ENCODE data around the gene TAS2R38. TPM values are rescaled to one million over a fixed set of nuclear protein-coding genes. Genes with fewer than 3 reads are reported as not detected.

TAS2R38 gene
- total RNA-seq, 1 experiment from 2014 or later, result not detected

- Mint-ChIP-seq H3K36me3 (ENCODE audit: insufficient read depth, unreplicated experiment) (no peaks in the 10 kb centered on the region), H3K4me1 (ENCODE audit: insufficient read depth, unreplicated experiment) (no peaks in the 10 kb centered on the region), H3K27ac (ENCODE audit: low read depth, unreplicated experiment) (peak overlapping the region; percentile 9), H3K4me3 (ENCODE audit: unreplicated experiment) (peak overlapping the region; percentile 60), H3K27me3 (ENCODE audit: insufficient read depth, unreplicated experiment) (no peaks in the 10 kb centered on the region), H3K9me3 (ENCODE audit: unreplicated experiment) (no peaks in the 10 kb centered on the region)
- CTCF ChIA-PET, result interaction anchor here (0.6 to 5.8 kb wide), 71 partner anchors 9 to 1289 kb away, joined by 3 to 108 read pairs (median 5); partner anchors contain the start of gene MGAM2
- intact Hi-C loops (cut with micrococcal nuclease), result loop anchor here (1.0 to 5.0 kb wide), 8 partner anchors 37 to 381 kb away; no protein-coding TSS in a partner anchor
- BruUV-seq (replicated peaks), result no TSS peak
- POLR2A ChIA-PET, result interaction anchor here (0.9 to 2.5 kb wide), 4 partner anchors 47 to 326 kb away, joined by 4 to 10 read pairs (median 6); partner anchors contain the start of gene SSBP1
- no peak for DNase-seq (ENCODE audit: unreplicated experiment)
- no peak for TF ChIP-seq CTCF (IDR thresholded peaks at IDR 0.05; ENCODE audit: unreplicated experiment)
Observed at GRCh38 chr7:141976524-141977245, 3.1 kb upstream of the TAS2R38 start.

- DNase-seq (ENCODE audit: unreplicated experiment), result peak; percentile 85
- H3K27me3 Mint-ChIP-seq (ENCODE audit: insufficient read depth, unreplicated experiment), result no peaks in the 10 kb centered on the region
- ChIA-PET CTCF (interaction anchor here (0.6 to 5.8 kb wide), 82 partner anchors 9 to 1289 kb away, joined by 3 to 108 read pairs (median 5); partner anchors contain the start of gene MGAM2), POLR2A (interaction anchor here (0.9 to 2.5 kb wide), 4 partner anchors 48 to 327 kb away, joined by 4 to 10 read pairs (median 6); partner anchors contain the start of gene SSBP1)
- peak; percentile 92 for TF ChIP-seq CTCF (IDR thresholded peaks at IDR 0.05; ENCODE audit: unreplicated experiment)
- intact Hi-C loops (cut with micrococcal nuclease), result loop anchor here (1.0 to 5.0 kb wide), 8 partner anchors 37 to 381 kb away; no protein-coding TSS in a partner anchor
- peak overlapping the region; percentile 60 for H3K4me3 Mint-ChIP-seq (ENCODE audit: unreplicated experiment)
- BruUV-seq (replicated peaks), result no TSS peak
- H3K36me3 Mint-ChIP-seq (ENCODE audit: insufficient read depth, unreplicated experiment), result no peaks in the 10 kb centered on the region
- H3K27ac Mint-ChIP-seq (ENCODE audit: low read depth, unreplicated experiment), result peak overlapping the region; percentile 9
- no peaks in the 10 kb centered on the region for H3K9me3 Mint-ChIP-seq (ENCODE audit: unreplicated experiment)
- no peaks in the 10 kb centered on the region for H3K4me1 Mint-ChIP-seq (ENCODE audit: insufficient read depth, unreplicated experiment)
Observed at GRCh38 chr7:141975806-141976523, 2.4 kb upstream of the TAS2R38 start.

- intact Hi-C loops (cut with micrococcal nuclease), result loop anchor here (5.0 kb wide), 3 partner anchors 223 to 382 kb away; no protein-coding TSS in a partner anchor
- Mint-ChIP-seq H3K9me3 (ENCODE audit: unreplicated experiment) (no peaks in the 10 kb centered on the region), H3K27ac (ENCODE audit: low read depth, unreplicated experiment) (no peak overlapping the region), H3K36me3 (ENCODE audit: insufficient read depth, unreplicated experiment) (no peaks in the 10 kb centered on the region), H3K4me3 (ENCODE audit: unreplicated experiment) (no peak overlapping the region), H3K4me1 (ENCODE audit: insufficient read depth, unreplicated experiment) (no peaks in the 10 kb centered on the region), H3K27me3 (ENCODE audit: insufficient read depth, unreplicated experiment) (no peaks in the 10 kb centered on the region)
- ChIA-PET CTCF (interaction anchor here (0.6 to 5.8 kb wide), 54 partner anchors 8 to 929 kb away, joined by 3 to 108 read pairs (median 4); partner anchors contain the start of gene MGAM), POLR2A (interaction anchor here (2.5 kb wide), 1 partner anchor 55 kb away, joined by 10 read pairs; no protein-coding TSS in a partner anchor)
- peak; percentile 62 for TF ChIP-seq CTCF (IDR thresholded peaks at IDR 0.05; ENCODE audit: unreplicated experiment)
- BruUV-seq (replicated peaks), result no TSS peak
- peak; percentile 49 for DNase-seq (ENCODE audit: unreplicated experiment)
Observed at GRCh38 chr7:141974831-141975230, 1.3 kb upstream of the TAS2R38 start.

Data from MCF 10A (cell line).